ENCODE measurements around the gene CRNN. TPM values are rescaled to one million over a fixed set of nuclear protein-coding genes. Genes with fewer than 3 reads are reported as not detected.

CRNN gene
- total RNA-seq, 3 donors from 2014 or later (not counting 1 experiment from before 2014, with no cell fraction given): not detected

DNA sequence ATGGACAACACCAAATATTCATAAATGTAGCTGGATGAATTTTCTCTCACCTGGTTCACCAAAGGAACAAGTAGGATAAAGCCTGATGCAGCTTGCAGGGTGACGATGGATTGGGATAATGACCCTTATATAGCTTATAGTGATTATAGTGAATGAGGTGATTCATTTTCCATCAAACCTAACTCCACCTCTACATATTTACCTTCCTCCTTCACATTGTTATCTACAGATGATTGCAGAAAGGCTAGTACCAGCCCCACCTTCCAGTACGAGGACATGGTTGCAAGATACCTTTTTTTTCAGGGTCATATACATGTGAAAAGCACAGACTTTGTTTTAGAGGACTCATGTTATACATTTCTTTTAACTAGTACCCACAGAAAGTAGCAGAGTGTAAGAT is 54.2 kb downstream of the CRNN start, which contains the start of gene FLG2:
FLG2 (minus strand) TSS at position 101 of the 400 bp plus-strand sequence. CDS start 1,122 bp downstream, outside the sequence.
- WGBS (ENCODE audit: insufficient coverage): 100% methylated on average over 1 of the region's 2 CpGs
- intact Hi-C loops (cut with micrococcal nuclease): no loop called here

More for the DNA sequence above, 54.2 kb downstream of the CRNN start, which contains the start of gene FLG2:
- Histone ChIP-seq H3K9me3 (ENCODE audit: control insufficient read depth, insufficient read depth, low read length) (no peaks in the 10 kb centered on the region), H3K36me3 (ENCODE audit: control insufficient read depth, insufficient read depth, low read length) (no peaks in the 10 kb centered on the region), H3K27ac (ENCODE audit: low read length) (no peak within 1 kb of the TSS), H3K27me3 (ENCODE audit: control insufficient read depth, insufficient read depth, low read length) (no peaks in the 10 kb centered on the region), H3K4me1 (ENCODE audit: control insufficient read depth, insufficient read depth, low read length) (no peaks in the 10 kb centered on the region), H3K4me3 (ENCODE audit: low read length) (no peak within 1 kb of the TSS)
- no peak for ATAC-seq
- Mint-ChIP-seq H3K27me3 (ENCODE audit: low read depth in 2 of 2) (peaks cover 0 to 29% of the 10 kb centered on the region in 2 donors), H3K36me3 (no peaks in the 10 kb centered on the region), H3K27ac (no peak within 1 kb of the TSS), H3K4me1 (no peaks in the 10 kb centered on the region), H3K4me3 (no peak within 1 kb of the TSS), H3K9me3 (peaks cover 0 to 3% of the 10 kb centered on the region in 2 donors)
- TF ChIP-seq, protein P1, sequence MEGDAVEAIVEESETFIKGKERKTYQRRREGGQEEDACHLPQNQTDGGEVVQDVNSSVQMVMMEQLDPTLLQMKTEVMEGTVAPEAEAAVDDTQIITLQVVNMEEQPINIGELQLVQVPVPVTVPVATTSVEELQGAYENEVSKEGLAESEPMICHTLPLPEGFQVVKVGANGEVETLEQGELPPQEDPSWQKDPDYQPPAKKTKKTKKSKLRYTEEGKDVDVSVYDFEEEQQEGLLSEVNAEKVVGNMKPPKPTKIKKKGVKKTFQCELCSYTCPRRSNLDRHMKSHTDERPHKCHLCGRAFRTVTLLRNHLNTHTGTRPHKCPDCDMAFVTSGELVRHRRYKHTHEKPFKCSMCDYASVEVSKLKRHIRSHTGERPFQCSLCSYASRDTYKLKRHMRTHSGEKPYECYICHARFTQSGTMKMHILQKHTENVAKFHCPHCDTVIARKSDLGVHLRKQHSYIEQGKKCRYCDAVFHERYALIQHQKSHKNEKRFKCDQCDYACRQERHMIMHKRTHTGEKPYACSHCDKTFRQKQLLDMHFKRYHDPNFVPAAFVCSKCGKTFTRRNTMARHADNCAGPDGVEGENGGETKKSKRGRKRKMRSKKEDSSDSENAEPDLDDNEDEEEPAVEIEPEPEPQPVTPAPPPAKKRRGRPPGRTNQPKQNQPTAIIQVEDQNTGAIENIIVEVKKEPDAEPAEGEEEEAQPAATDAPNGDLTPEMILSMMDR (IDR thresholded peaks at IDR 0.05): no peak
- DNase-seq: no peak

Other genes with a start within 250 kb of the CRNN start
- gene HRNR, start 190.1 kb downstream of the CRNN start, total RNA-seq: not detected
- gene FLG, start 89.0 kb downstream of the CRNN start, total RNA-seq: not detected
- gene FLG2, start 54.3 kb downstream of the CRNN start, total RNA-seq: not detected
- not detected for gene LCE5A, start 96.5 kb upstream of the CRNN start, total RNA-seq
- not detected for gene CRCT1, start 100.2 kb upstream of the CRNN start, total RNA-seq
- gene LCE3E, start 152.5 kb upstream of the CRNN start, total RNA-seq: not detected
- not detected for gene LCE3D, start 166.3 kb upstream of the CRNN start, total RNA-seq
- not detected for gene LCE3C, start 186.0 kb upstream of the CRNN start, total RNA-seq
- gene LCE3B, start 199.5 kb upstream of the CRNN start, total RNA-seq: not detected
- gene LCE3A, start 208.8 kb upstream of the CRNN start, total RNA-seq: not detected
- gene LCE2D, start 249.1 kb upstream of the CRNN start, total RNA-seq: not detected

Data from natural killer cell (primary cell).